Lower leg skin (tissue), 4 donors: ENCODE measurements around the gene HCRT. TPM values are rescaled to one million over a fixed set of nuclear protein-coding genes. Genes with fewer than 3 reads are reported as not detected.
"Not testable (repeated sequence)": the region's sequence is repeated elsewhere in the genome, so short reads cannot be mapped to it uniquely, and the experiment has no call there.

Experiments
- DNase-seq, 2 donors: peaks; one replicate each; pipeline ENCODE4 v3.0.0-alpha.2; 2019; ENCODE audit warnings: low spot score in 2 of 2
- H3K4me3 ChIP-seq: fragments of 200-600 bp; sonication (generic); 2 replicates; pipeline ENCODE4 v1.5.1; 2017; ENCODE audit warnings: mild to moderate bottlenecking, low read depth; ENCODE audit not compliant: poor library complexity, severe bottlenecking
- POLR2A ChIP-seq, 2 donors: fragments of 450-650 bp; IDR thresholded peaks; one replicate each; pipeline ENCODE4 v1.6.1; 2016 to 2017; ENCODE audit warnings: antibody characterized with exemption in 2 of 2, mild to moderate bottlenecking in 1 of 2, moderate library complexity in 1 of 2
- WGBS, 2 donors: methylation state at CpG; one replicate each; pipeline ENCODE4 v1.1.5; 2018; 5-methylcytosine and 5-hydroxymethylcytosine counted together
- intact Hi-C: fragments of 100-400 bp; cut with DNase I; formaldehyde crosslinking; loops from one replicate; pipeline ENCODE4 v1.15.0; 2023; ENCODE audit warnings: low total_unique reads
- total RNA-seq, 4 donors: library from RNA; depleted of rRNA; stranded (reverse); fragments of >200 nt; gene quantifications; one replicate each; pipeline ENCODE4 v1.1.0, GENCODE V29; 2016
- TF ChIP-seq, protein P1 (sequence below), 3 donors: fragments of 450-650 bp; IDR thresholded peaks; one replicate each; pipeline ENCODE4 v1.5.1; 2016; ENCODE audit warnings: antibody characterized with exemption in 3 of 3, mild to moderate bottlenecking in 3 of 3, moderate library complexity in 2 of 3

HCRT gene
- total RNA-seq, 4 donors from 2014 or later = not detected

DNA sequence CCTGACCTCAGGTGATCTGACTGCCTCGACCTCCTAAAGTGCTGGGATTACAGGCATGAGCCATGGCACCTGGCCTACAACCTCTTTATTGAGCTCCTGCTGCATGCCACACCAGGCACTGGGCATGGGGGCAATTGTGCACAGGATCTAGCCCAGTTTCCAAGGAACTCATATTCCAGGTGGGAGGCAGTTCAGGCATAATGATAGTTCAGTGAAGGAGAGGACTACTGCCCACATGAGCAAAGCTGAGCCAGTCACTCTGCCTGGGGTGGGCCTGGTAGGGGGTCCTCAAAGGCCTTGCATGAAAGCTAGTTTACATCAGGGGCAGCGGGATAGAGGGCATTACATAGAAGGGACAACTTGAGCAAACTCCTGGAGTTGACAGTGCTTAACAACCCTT, 2.6 kb upstream of the HCRT start:
- H3K4me3 ChIP-seq = no peak overlapping the region
- 86% methylated on average over 2 of the region's 2 CpGs for WGBS, 2 donors
- TF ChIP-seq, protein P1, sequence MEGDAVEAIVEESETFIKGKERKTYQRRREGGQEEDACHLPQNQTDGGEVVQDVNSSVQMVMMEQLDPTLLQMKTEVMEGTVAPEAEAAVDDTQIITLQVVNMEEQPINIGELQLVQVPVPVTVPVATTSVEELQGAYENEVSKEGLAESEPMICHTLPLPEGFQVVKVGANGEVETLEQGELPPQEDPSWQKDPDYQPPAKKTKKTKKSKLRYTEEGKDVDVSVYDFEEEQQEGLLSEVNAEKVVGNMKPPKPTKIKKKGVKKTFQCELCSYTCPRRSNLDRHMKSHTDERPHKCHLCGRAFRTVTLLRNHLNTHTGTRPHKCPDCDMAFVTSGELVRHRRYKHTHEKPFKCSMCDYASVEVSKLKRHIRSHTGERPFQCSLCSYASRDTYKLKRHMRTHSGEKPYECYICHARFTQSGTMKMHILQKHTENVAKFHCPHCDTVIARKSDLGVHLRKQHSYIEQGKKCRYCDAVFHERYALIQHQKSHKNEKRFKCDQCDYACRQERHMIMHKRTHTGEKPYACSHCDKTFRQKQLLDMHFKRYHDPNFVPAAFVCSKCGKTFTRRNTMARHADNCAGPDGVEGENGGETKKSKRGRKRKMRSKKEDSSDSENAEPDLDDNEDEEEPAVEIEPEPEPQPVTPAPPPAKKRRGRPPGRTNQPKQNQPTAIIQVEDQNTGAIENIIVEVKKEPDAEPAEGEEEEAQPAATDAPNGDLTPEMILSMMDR (IDR thresholded peaks at IDR 0.05) = no peak
- TF ChIP-seq POLR2A (IDR thresholded peaks at IDR 0.05) = no peak
- intact Hi-C loops = no loop called here
- DNase-seq = no peak

DNA sequence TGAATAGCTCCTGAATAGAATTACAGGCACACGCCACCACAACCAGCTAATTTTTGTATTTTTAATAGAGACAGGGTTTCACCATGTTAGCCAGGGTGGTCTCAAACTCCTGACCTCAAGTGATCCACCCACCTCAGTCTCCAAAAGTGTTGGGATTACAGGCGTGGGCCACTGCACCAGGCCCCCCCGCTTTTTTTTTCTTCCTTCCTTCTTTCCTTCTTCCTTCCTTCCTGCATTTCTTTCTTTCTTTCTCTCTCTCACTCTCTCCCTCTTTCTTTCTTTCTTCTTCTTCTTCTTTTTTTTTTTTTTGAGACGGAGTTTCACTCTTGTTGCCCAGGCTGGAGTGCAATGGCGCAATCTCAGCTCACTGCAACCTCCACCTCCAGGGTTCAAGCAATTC, 939 bp upstream of the HCRT start:
- intact Hi-C loops, DNase-seq, H3K4me3 ChIP-seq: not testable (repeated sequence)
- 74 to 87% methylated on average over 5 of the region's 5 CpGs for WGBS, 2 donors

- WGBS, 2 donors = 60 to 71% methylated on average over 7 of the region's 7 CpGs
- intact Hi-C loops = no loop called here
- no peak overlapping the region for H3K4me3 ChIP-seq
- no peak for DNase-seq
- TF ChIP-seq, protein P1 (IDR thresholded peaks at IDR 0.05) = no peak
- TF ChIP-seq POLR2A (IDR thresholded peaks at IDR 0.05) = no peak
Measured at GRCh38 chr17:42185621-42185930, 324 bp upstream of the HCRT start.

GRCh38 chr17:42183741-42184711, 1.2 kb downstream of the HCRT start:
- peak overlapping the region; percentile 8 for H3K4me3 ChIP-seq
- 5% methylated on average over 63 to 67 of the region's 83 CpGs for WGBS, 2 donors
- intact Hi-C loops = no loop called here
- DNase-seq = peak in 1 of 2 donors; percentile 91
- TF ChIP-seq POLR2A (IDR thresholded peaks at IDR 0.05) = no peak
- TF ChIP-seq, protein P1 (IDR thresholded peaks at IDR 0.05) = no peak

DNA sequence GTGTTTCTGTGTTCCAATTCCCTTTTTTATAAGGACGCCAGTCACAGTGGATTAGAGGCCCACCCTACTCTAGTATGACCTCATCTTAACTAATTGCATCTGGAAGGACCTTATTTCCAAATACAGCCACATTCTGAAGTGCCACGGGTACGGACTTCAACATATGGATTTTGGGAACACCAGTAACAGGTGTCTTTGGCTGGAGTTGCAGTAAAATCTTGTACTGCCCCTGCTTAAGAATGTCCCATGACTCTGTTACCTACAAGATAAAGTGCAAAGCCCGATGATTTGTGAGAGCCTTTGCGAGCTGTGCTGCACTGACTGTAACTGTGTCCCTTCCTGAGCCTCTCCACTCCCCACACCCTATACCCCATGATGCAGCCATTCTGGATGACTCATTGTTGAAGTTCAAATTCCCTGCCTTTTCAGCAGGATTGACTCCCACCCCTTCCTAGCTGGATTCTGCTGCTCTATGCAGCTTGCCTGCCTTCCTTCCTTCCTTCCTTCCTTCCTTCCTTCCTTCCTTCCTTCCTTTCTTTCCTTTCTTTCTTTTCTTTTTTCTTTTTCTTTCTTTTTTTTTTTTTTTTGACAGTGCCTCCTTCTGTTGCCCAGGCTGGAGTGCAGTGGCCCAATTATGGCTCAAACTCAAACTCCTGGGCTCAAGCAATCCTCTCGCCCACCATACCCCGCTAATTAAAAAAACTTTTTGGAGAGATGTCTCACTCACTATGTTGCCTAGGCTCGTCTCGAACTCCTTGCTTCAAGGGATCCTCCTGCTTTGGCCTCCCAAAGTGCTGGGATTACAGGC, 2.1 kb downstream of the HCRT start:
- DNase-seq = no peak
- H3K4me3 ChIP-seq = no peak overlapping the region
- intact Hi-C loops = no loop called here
- TF ChIP-seq, protein P1 (IDR thresholded peaks at IDR 0.05) = no peak
- no peak for TF ChIP-seq POLR2A (IDR thresholded peaks at IDR 0.05)
- WGBS, 2 donors = 64 to 66% methylated on average over 9 of the region's 9 CpGs

- intact Hi-C loops = no loop called here
- H3K4me3 ChIP-seq = no peak overlapping the region
- DNase-seq = no peak
- WGBS, 2 donors = 77 to 86% methylated on average over 2 of the region's 2 CpGs
- TF ChIP-seq POLR2A (IDR thresholded peaks at IDR 0.05) = no peak
- TF ChIP-seq, protein P1 (IDR thresholded peaks at IDR 0.05) = no peak
Measured at GRCh38 chr17:42181851-42182207, 3.4 kb downstream of the HCRT start.
